Measurements from ENCODE around the gene SLC48A1.

- TF ChIP-seq, protein P1, sequence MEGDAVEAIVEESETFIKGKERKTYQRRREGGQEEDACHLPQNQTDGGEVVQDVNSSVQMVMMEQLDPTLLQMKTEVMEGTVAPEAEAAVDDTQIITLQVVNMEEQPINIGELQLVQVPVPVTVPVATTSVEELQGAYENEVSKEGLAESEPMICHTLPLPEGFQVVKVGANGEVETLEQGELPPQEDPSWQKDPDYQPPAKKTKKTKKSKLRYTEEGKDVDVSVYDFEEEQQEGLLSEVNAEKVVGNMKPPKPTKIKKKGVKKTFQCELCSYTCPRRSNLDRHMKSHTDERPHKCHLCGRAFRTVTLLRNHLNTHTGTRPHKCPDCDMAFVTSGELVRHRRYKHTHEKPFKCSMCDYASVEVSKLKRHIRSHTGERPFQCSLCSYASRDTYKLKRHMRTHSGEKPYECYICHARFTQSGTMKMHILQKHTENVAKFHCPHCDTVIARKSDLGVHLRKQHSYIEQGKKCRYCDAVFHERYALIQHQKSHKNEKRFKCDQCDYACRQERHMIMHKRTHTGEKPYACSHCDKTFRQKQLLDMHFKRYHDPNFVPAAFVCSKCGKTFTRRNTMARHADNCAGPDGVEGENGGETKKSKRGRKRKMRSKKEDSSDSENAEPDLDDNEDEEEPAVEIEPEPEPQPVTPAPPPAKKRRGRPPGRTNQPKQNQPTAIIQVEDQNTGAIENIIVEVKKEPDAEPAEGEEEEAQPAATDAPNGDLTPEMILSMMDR (IDR thresholded peaks at IDR 0.05; ENCODE audit: extremely low read depth in 1 of 2, insufficient read depth in 1 of 2, low read depth in 1 of 2, low read length in 2 of 2): no peak
- no peak for TF ChIP-seq MYC (IDR thresholded peaks at IDR 0.05; ENCODE audit: low read depth, low read length)
Observed at GRCh38 chr12:47752121-47752520, 20.9 kb upstream of the SLC48A1 start.

All from endothelial cell of umbilical vein (primary cell).